Tibial artery (tissue), 4 donors: ENCODE data around the gene PPP1R9B.

Source experiments
- DNase-seq, 2 donors: peaks; one replicate each; pipeline ENCODE4 v3.0.0-alpha.2; 2019
- H3K27ac ChIP-seq, 2 donors: fragments of 200-600 bp; sonication (generic) in 1 of 2; 1 replicate in 1 of 2; 2 replicates in 1 of 2; pipeline ENCODE4 v1.5.1; 2018 to 2019; ENCODE audit warnings: mild to moderate bottlenecking in 1 of 2
- H3K27me3 ChIP-seq, 2 donors: fragments of 200-600 bp; sonication (generic) in 1 of 2; one replicate each; pipeline versions ENCODE4 v1.5.1 to v1.6.0; 2016 to 2019
- H3K36me3 ChIP-seq, 3 donors: fragments of 200-600 bp; sonication (generic) in 2 of 3; one replicate each; pipeline ENCODE4 v1.5.1; 2016 to 2019; ENCODE audit warnings: mild to moderate bottlenecking in 2 of 3
- H3K4me1 ChIP-seq, 4 donors: fragments of 200-600 bp; sonication (generic) in 2 of 4; 1 replicate in 3 of 4; 2 replicates in 1 of 4; pipeline ENCODE4 v1.5.1; 2016 to 2019
- H3K4me3 ChIP-seq, 2 donors: fragments of 200-600 bp; sonication (generic) in 1 of 2; 1 replicate in 1 of 2; 2 replicates in 1 of 2; pipeline ENCODE4 v1.5.1; 2018 to 2019; ENCODE audit warnings: mild to moderate bottlenecking in 2 of 2
- H3K9me3 ChIP-seq, 3 donors: fragments of 200-600 bp; sonication (generic) in 1 of 3; one replicate each; pipeline ENCODE4 v1.5.1; 2016 to 2019
- CTCF ChIP-seq, 2 experiments: fragments of 200-600 bp in 1 of 2; fragments of 450-650 bp in 1 of 2; IDR thresholded peaks; one replicate each; pipeline ENCODE4 v1.5.1; 2017 to 2019; ENCODE audit warnings: antibody characterized with exemption in 2 of 2, mild to moderate bottlenecking in 1 of 2, moderate library complexity in 1 of 2
- intact Hi-C: fragments of 100-400 bp; cut with DNase I; formaldehyde crosslinking; loops from one replicate; pipeline ENCODE4 v1.15.0; 2023; ENCODE audit warnings: low total_unique reads

Gene PPP1R9B

GRCh38 chr17:50118828-50119218 is 31.7 kb downstream of the PPP1R9B start:
- Histone ChIP-seq H3K36me3 (no peaks in the 10 kb centered on the region), H3K27me3 (no peaks in the 10 kb centered on the region), H3K27ac (no peak overlapping the region), H3K9me3 (no peaks in the 10 kb centered on the region), H3K4me3 (no peak overlapping the region), H3K4me1 (peaks cover 0 to 15% (median 7%) of the 10 kb centered on the region in 4 donors)
- no peak for TF ChIP-seq CTCF (IDR thresholded peaks at IDR 0.05)
- intact Hi-C loops, result loop anchor here (10.0 kb wide), 1 partner anchor 46 kb away; the partner anchor contains the start of gene SGCA
- DNase-seq, result no peak

- intact Hi-C loops, result loop anchor here (10.0 kb wide), 1 partner anchor 47 kb away; the partner anchor contains the start of gene SGCA
- no peak overlapping the region for H3K27ac ChIP-seq
- TF ChIP-seq CTCF (IDR thresholded peaks at IDR 0.05), result no peak
- H3K4me1 ChIP-seq, result peaks cover 0 to 18% (median 8%) of the 10 kb centered on the region in 4 donors
- no peaks in the 10 kb centered on the region for H3K27me3 ChIP-seq
- no peak overlapping the region for H3K4me3 ChIP-seq
- no peaks in the 10 kb centered on the region for H3K9me3 ChIP-seq
- no peaks in the 10 kb centered on the region for H3K36me3 ChIP-seq
- no peak for DNase-seq
These were observed 32.2 kb downstream of the PPP1R9B start for GRCh38 chr17:50118076-50118827.

- peak in 1 of 2 donors; percentile 75 for DNase-seq
- peaks cover 6 to 26% (median 17%) of the 10 kb centered on the region in 4 donors for H3K4me1 ChIP-seq
- peak overlapping the region; percentile 8 to 36 for H3K4me3 ChIP-seq
- peak; percentile 67 to 72 for TF ChIP-seq CTCF (IDR thresholded peaks at IDR 0.05)
- H3K9me3 ChIP-seq, result no peaks in the 10 kb centered on the region
- no peaks in the 10 kb centered on the region for H3K36me3 ChIP-seq
- intact Hi-C loops, result loop anchor here (10.0 kb wide), 1 partner anchor 47 kb away; the partner anchor contains the start of gene SGCA
- no peaks in the 10 kb centered on the region for H3K27me3 ChIP-seq
- H3K27ac ChIP-seq, result peak overlapping the region in 1 of 2 donors; percentile 20
These were observed 33.0 kb downstream of the PPP1R9B start for GRCh38 chr17:50117202-50118051.

GRCh38 chr17:50115756-50116155 is 34.7 kb downstream of the PPP1R9B start:
- Histone ChIP-seq H3K4me3 (no peak overlapping the region), H3K9me3 (no peaks in the 10 kb centered on the region), H3K27ac (no peak overlapping the region), H3K4me1 (peaks cover 13 to 42% (median 32%) of the 10 kb centered on the region in 4 donors), H3K36me3 (no peaks in the 10 kb centered on the region), H3K27me3 (no peaks in the 10 kb centered on the region)
- intact Hi-C loops, result loop anchor here (10.0 kb wide), 1 partner anchor 49 kb away; the partner anchor contains the start of gene SGCA
- no peak for TF ChIP-seq CTCF (IDR thresholded peaks at IDR 0.05)
- no peak for DNase-seq

- H3K9me3 ChIP-seq, result no peaks in the 10 kb centered on the region
- H3K27me3 ChIP-seq, result no peaks in the 10 kb centered on the region
- intact Hi-C loops, result loop anchor here (10.0 kb wide), 1 partner anchor 50 kb away; the partner anchor contains the start of gene SGCA
- peaks cover 13 to 46% (median 37%) of the 10 kb centered on the region in 4 donors for H3K4me1 ChIP-seq
- no peak overlapping the region for H3K4me3 ChIP-seq
- DNase-seq, result no peak
- H3K27ac ChIP-seq, result no peak overlapping the region
- peak; percentile 43 to 46 for TF ChIP-seq CTCF (IDR thresholded peaks at IDR 0.05)
- H3K36me3 ChIP-seq, result peaks cover under 1 to 8% (median 4%) of the 10 kb centered on the region in 3 donors
These were observed 35.6 kb downstream of the PPP1R9B start for GRCh38 chr17:50114849-50115357.
